NCI-H146 (cell line): ENCODE results near the gene RPS27L.
A peak's percentile ranks its signal among the peaks of the same experiment; 100 is the strongest.

ENCODE experiments used
- DNase-seq: peaks from one replicate; lab custom pipeline; 2025; lab: John Stamatoyannopoulos, UW

RPS27L gene

GRCh38 chr15:63157118-63157843 lies at the start of gene RPS27L:
TSS of gene RPS27L (minus strand) at chr15:63157477. CDS start at chr15:63157405, 72 bp downstream.
- peak; percentile 88 for DNase-seq

DNA sequence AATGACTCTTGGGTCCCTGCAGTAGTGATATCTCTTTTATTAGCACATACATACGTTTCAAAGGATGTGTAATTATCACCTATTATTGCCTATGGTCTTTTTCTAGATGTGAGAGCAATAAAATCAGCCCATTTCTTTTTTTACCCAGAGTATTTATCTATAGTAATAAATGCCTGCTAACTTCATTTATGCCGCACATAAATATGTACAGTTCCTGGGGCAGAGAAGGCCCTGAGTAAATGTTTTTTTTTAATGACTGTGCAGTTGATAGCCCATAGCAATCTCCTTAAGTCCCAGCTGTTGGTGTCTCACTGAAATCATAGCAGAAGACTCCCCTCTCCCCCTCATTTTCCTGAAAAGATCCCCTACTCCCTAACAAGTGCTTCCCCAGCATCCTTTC lies 48.8 kb upstream of the RPS27L start:
- DNase-seq, result no peak

- no peak for DNase-seq
Measured at GRCh38 chr15:63203451-63204090, 46.3 kb upstream of the RPS27L start.

DNA sequence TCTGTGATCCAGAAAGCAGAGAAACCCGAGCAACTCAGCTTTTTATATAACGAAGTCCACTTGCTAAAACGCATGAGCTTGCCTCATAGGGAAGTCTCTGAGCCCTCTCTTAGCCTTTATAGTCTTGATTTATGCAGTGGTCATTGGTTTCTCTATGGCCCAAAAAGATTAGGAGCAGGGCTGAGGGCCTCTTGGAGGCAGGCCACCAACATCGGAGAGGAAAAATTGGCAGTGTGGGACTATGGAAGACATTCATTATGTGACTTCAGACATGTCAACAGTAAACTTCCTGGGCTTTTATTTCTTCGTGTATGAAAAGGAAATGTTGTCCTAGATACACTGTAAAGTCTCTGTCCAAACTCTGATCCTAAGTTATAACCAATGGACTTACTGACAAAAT lies 45.6 kb upstream of the RPS27L start:
- DNase-seq, result no peak

DNA sequence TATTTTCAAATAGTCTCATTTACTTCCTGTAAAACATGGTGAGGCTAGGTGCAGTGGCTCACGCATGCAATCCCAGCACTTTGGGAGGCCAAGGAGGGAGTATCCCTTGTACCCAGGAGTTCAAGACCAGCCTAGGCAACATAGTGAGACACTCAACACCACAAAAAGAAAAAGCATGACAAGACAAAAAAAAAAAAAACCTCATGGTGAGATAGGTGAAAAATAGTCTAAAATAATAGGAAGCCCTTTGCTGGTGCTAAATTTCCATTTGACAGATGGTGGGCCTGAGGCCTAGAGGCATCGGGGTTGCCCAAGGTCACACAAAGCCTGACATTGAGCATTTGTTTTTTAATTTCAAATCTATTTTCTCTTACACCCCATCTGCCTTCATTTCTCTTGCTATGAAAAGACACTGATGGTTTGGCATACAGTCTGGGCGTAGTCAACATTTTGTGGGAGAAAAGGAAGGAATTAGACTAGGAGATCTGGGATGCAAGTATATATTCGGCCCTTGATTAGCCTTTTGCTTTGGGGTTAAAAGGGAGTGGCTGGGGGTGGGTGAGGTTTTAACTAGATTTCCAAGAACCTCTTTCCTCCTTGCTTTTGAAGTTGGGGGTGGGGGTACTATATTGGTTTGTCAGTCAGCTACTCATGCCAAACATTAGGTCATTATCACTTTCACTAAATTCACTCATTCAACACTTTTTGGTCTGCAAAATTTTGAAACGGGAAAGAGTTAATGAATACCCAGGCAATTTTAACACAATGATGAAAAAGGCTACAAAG lies 43.4 kb upstream of the RPS27L start:
- DNase-seq, result no peak

- DNase-seq, result no peak
Measured at GRCh38 chr15:63198371-63199250, 41.3 kb upstream of the RPS27L start.

DNA sequence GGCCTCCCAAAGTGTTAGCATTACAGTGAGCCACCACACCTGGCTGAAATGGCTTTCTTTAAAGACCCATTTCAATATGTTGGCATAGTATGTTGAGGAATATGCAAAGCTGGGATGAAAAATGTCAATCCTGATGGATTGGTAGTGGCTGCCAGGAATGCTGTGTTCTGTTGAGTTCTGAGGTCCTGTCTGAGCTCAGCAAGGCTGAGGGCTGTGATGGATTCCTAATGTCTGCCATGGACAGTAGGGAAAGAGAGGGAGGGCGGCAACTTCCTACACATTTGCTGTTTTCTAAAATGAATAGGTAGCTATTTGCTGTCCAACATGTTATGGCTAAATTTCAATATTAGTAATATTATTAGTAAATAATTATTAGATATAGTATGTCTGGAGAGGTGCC lies 40.3 kb upstream of the RPS27L start:
- DNase-seq, result no peak

DNA sequence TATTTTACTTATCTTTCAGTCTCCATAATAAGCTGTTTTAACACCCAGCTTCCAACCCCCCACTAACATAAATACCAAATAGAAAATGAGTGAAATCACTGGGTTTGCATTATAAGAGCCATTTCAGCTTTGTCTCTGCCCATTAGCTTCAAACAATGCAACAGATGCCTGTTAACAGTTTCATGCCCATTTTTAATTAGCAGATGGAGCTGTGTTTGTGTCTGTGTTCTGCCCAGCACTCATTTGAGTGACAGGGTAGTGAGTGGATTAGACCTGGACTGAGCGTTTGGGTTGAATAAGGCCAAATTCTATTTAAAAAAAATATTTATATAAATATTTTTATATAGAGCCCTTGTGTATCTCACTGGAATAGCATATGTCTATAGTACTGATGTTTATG lies 39.6 kb upstream of the RPS27L start:
- peak; percentile 5 for DNase-seq

- DNase-seq, result no peak
Measured at GRCh38 chr15:63195569-63196015, 38.3 kb upstream of the RPS27L start.

DNA sequence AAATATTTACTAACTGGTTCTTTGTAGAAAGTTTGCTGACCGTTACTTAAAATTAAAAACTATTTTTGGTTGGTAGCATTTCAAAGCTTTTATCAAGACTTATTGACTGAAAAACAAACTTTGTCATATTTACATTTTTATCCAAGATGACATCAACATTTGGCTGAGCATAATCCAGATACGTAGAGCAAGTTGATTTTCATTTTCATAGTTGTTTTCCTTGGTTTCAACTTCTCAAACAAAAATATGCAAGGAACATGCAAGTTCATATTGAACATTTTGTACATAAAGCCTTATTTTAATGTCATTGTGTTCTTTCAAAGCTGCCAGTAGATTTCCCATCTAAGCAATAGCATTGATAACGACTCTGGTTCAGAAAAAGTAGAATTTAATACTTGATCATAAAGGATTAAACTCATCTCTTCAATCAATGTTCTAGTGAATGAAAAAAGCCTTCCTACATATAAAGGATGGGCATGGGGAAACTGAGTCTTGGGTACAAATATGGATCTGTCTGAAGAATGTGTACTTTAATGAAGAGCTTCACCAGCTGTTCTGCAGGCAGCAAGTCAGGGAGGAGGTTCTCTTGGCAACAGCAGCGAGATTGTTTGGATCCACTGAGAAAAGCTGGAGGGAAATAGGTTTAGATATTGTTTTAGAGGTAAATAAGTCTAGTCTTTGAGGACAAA lies 37.7 kb upstream of the RPS27L start:
- no peak for DNase-seq

DNA sequence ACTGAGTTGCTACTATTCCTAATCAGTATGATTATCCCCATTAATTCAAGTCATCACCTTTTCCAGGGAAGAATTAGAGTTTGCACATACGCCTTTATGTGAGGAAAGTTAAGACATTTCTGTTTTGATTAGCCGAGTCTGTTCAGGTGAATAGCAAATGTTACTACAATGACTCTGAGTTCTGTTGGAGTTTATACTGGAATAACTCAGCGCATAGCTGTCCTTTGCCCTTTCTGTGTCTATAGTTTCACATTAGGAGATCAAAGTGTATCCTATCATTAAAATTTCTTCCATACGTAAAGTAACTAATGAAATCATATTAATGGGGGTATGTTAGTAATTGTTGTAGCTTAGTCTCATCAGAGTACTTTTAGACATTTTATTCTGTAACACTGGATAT lies 37.0 kb upstream of the RPS27L start:
- no peak for DNase-seq

DNA sequence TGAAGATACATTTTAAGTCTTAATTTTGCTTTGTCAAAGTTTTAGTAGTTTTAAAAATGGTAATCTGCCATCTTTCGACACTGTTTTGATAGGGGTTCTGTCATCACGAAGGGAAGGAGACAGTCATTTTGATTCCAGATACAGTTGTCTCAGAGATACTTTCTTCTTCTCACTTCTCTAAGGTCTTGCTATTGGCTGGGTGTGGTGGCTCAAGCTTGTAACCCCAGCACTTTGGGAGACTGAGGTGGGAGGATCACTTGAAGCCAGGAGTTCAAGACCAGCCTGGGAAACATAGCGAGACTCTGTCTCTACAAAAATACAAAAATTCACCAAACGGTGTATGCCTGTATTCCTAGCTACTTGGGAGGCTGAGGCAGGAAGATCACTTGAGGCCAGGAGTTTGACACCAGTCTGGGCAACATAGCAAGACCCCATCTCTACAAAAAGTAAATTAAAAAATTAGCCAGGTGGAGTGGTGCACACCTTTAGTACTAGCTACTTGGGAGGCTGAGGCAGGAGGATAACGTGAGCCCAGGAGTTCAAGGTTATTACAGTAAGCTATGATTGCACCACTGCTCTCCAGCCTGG lies 35.4 kb upstream of the RPS27L start:
- no peak for DNase-seq

GRCh38 chr15:63191895-63192618 lies 34.8 kb upstream of the RPS27L start:
- DNase-seq, result no peak

DNA sequence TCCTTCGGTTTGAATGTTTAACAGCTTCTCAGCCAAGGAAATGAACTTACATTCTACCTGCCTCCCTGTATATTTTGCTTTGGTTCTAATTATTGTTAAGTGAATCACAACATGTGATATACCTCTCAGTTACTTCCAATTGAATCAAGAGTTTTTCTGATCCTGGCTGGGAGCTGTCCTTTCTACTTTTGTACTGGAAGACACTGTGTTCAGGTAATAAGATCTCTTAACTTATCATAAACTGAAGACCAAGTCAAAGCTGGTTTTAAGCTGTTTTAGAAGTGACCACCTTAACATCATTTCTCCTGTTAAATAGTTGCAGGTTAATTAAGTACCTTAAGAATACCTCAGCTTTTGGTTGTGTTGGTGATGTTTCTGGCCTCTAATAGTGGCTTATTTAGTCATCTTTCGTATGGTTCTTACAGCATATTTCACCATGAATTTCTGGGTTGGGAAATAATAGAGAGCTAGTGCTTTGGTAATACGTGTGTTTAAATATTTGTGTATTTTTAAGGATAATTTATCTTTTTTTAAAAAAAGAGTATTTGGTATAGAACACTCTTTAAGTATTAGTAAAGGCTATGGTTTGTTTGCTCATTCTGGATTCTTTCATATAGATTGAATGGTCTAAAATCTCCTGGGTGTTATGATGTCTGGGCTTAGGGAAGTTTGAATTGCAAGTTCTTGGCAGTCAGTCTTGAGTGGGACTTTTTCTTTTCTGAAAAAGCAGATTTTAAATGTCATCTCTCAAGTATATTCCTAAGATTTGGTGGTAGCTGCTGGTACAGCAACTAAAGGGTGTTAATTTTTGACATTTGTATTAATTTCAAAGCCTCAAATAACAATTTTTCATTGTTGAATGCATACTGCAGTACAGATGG lies 33.7 kb upstream of the RPS27L start:
- no peak for DNase-seq

- peak; percentile 8 for DNase-seq
Measured at GRCh38 chr15:63189941-63190768, 32.9 kb upstream of the RPS27L start.

- DNase-seq, result peak; percentile 96
Measured at GRCh38 chr15:63188926-63189871, 31.9 kb upstream of the RPS27L start, which contains the start of gene RAB8B. TSS of gene RAB8B (plus strand) at chr15:63189606. CDS start at chr15:63189625, 19 bp downstream.
